Measurements from ENCODE around the gene GBF1.

GBF1 gene

GRCh38 chr10:102264371-102264770 lies 19.0 kb downstream of the GBF1 start:
- H3K9me3 ChIP-seq = no peaks in the 10 kb centered on the region
- no peak for DNase-seq (ENCODE audit: low spot score in 2 of 2)
- no peak overlapping the region for H3K4me3 ChIP-seq
- in situ Hi-C loops (cut with MboI; ENCODE audit: low sequenced_read_pairs) = no loop called here
- peaks cover 7% of the 10 kb centered on the region; the same call in 1 of the 2 replicates for H3K4me1 ChIP-seq
- peaks cover 33% of the 10 kb centered on the region for H3K36me3 ChIP-seq (replicated peaks)
- H3K27me3 ChIP-seq (ENCODE audit: low read depth) = no peaks in the 10 kb centered on the region

- DNase-seq (ENCODE audit: low spot score in 2 of 2) = no peak
- Histone ChIP-seq H3K36me3 (replicated peaks) (peaks cover 18% of the 10 kb centered on the region), H3K9me3 (no peaks in the 10 kb centered on the region), H3K4me3 (no peak overlapping the region), H3K4me1 (no peaks in the 10 kb centered on the region), H3K27me3 (ENCODE audit: low read depth) (no peaks in the 10 kb centered on the region)
- in situ Hi-C loops (cut with MboI; ENCODE audit: low sequenced_read_pairs) = no loop called here
Observed at GRCh38 chr10:102266670-102267069, 21.3 kb downstream of the GBF1 start.

- no peaks in the 10 kb centered on the region for H3K9me3 ChIP-seq
- no peak for DNase-seq (ENCODE audit: low spot score in 2 of 2)
- in situ Hi-C loops (cut with MboI; ENCODE audit: low sequenced_read_pairs) = no loop called here
- no peaks in the 10 kb centered on the region for H3K4me1 ChIP-seq
- H3K4me3 ChIP-seq = no peak overlapping the region
- H3K36me3 ChIP-seq (replicated peaks) = peaks cover 18% of the 10 kb centered on the region
- no peaks in the 10 kb centered on the region for H3K27me3 ChIP-seq (ENCODE audit: low read depth)
Observed at GRCh38 chr10:102267748-102268147, 22.4 kb downstream of the GBF1 start.

- H3K9me3 ChIP-seq = no peaks in the 10 kb centered on the region
- in situ Hi-C loops (cut with MboI; ENCODE audit: low sequenced_read_pairs) = no loop called here
- H3K36me3 ChIP-seq (replicated peaks) = peaks cover 14% of the 10 kb centered on the region
- no peak for DNase-seq (ENCODE audit: low spot score in 2 of 2)
- H3K27me3 ChIP-seq (ENCODE audit: low read depth) = no peaks in the 10 kb centered on the region
- H3K4me3 ChIP-seq = no peak overlapping the region
- H3K4me1 ChIP-seq = no peaks in the 10 kb centered on the region
Observed at GRCh38 chr10:102268375-102268888, 23.1 kb downstream of the GBF1 start.

- Histone ChIP-seq H3K4me1 (no peaks in the 10 kb centered on the region), H3K9me3 (no peaks in the 10 kb centered on the region), H3K4me3 (no peak overlapping the region), H3K27me3 (ENCODE audit: low read depth) (no peaks in the 10 kb centered on the region), H3K36me3 (replicated peaks) (peaks cover 11% of the 10 kb centered on the region)
- in situ Hi-C loops (cut with MboI; ENCODE audit: low sequenced_read_pairs) = no loop called here
- DNase-seq (ENCODE audit: low spot score in 2 of 2) = no peak
Observed at GRCh38 chr10:102269017-102269416, 23.7 kb downstream of the GBF1 start.

GRCh38 chr10:102274062-102274461 lies 28.7 kb downstream of the GBF1 start:
- no peak for DNase-seq (ENCODE audit: low spot score in 2 of 2)
- H3K4me1 ChIP-seq = no peaks in the 10 kb centered on the region
- H3K9me3 ChIP-seq = no peaks in the 10 kb centered on the region
- no peaks in the 10 kb centered on the region for H3K27me3 ChIP-seq (ENCODE audit: low read depth)
- in situ Hi-C loops (cut with MboI; ENCODE audit: low sequenced_read_pairs) = no loop called here
- H3K36me3 ChIP-seq (replicated peaks) = no peaks in the 10 kb centered on the region; the same call in 1 of the 2 replicates
- H3K4me3 ChIP-seq = no peak overlapping the region

- H3K4me1 ChIP-seq = no peaks in the 10 kb centered on the region
- H3K36me3 ChIP-seq (replicated peaks) = no peaks in the 10 kb centered on the region
- no peaks in the 10 kb centered on the region for H3K9me3 ChIP-seq
- no peak for DNase-seq (ENCODE audit: low spot score in 2 of 2)
- H3K4me3 ChIP-seq = no peak overlapping the region
- no peaks in the 10 kb centered on the region for H3K27me3 ChIP-seq (ENCODE audit: low read depth)
- in situ Hi-C loops (cut with MboI; ENCODE audit: low sequenced_read_pairs) = no loop called here
Observed at GRCh38 chr10:102275343-102275742, 30.0 kb downstream of the GBF1 start.

GRCh38 chr10:102279104-102279503 lies 33.8 kb downstream of the GBF1 start:
- no peaks in the 10 kb centered on the region for H3K36me3 ChIP-seq (replicated peaks)
- no peaks in the 10 kb centered on the region for H3K9me3 ChIP-seq
- no peaks in the 10 kb centered on the region for H3K4me1 ChIP-seq
- no peak for DNase-seq (ENCODE audit: low spot score in 2 of 2)
- no peaks in the 10 kb centered on the region for H3K27me3 ChIP-seq (ENCODE audit: low read depth)
- no peak overlapping the region for H3K4me3 ChIP-seq
- in situ Hi-C loops (cut with MboI; ENCODE audit: low sequenced_read_pairs) = no loop called here

GRCh38 chr10:102280397-102281101 lies 35.2 kb downstream of the GBF1 start:
- Histone ChIP-seq H3K4me1 (no peaks in the 10 kb centered on the region), H3K9me3 (no peaks in the 10 kb centered on the region), H3K36me3 (replicated peaks) (no peaks in the 10 kb centered on the region), H3K4me3 (no peak overlapping the region), H3K27me3 (ENCODE audit: low read depth) (no peaks in the 10 kb centered on the region)
- DNase-seq (ENCODE audit: low spot score in 2 of 2) = no peak
- in situ Hi-C loops (cut with MboI; ENCODE audit: low sequenced_read_pairs) = no loop called here

- Histone ChIP-seq H3K36me3 (replicated peaks) (no peaks in the 10 kb centered on the region), H3K9me3 (no peaks in the 10 kb centered on the region), H3K27me3 (ENCODE audit: low read depth) (no peaks in the 10 kb centered on the region), H3K4me3 (no peak overlapping the region), H3K4me1 (no peaks in the 10 kb centered on the region; the same call in 1 of the 2 replicates)
- no peak for DNase-seq (ENCODE audit: low spot score in 2 of 2)
- in situ Hi-C loops (cut with MboI; ENCODE audit: low sequenced_read_pairs) = no loop called here
Observed at GRCh38 chr10:102281102-102281487, 35.8 kb downstream of the GBF1 start.

- no peak for DNase-seq (ENCODE audit: low spot score in 2 of 2)
- Histone ChIP-seq H3K9me3 (no peaks in the 10 kb centered on the region), H3K4me3 (no peak overlapping the region), H3K4me1 (no peaks in the 10 kb centered on the region; the same call in 1 of the 2 replicates), H3K36me3 (replicated peaks) (no peaks in the 10 kb centered on the region), H3K27me3 (ENCODE audit: low read depth) (no peaks in the 10 kb centered on the region)
- in situ Hi-C loops (cut with MboI; ENCODE audit: low sequenced_read_pairs) = no loop called here
Observed at GRCh38 chr10:102283488-102283887, 38.2 kb downstream of the GBF1 start.

- no peak overlapping the region for H3K4me3 ChIP-seq
- in situ Hi-C loops (cut with MboI; ENCODE audit: low sequenced_read_pairs) = no loop called here
- H3K9me3 ChIP-seq = no peaks in the 10 kb centered on the region
- no peaks in the 10 kb centered on the region; the same call in 1 of the 2 replicates for H3K4me1 ChIP-seq
- no peak for DNase-seq (ENCODE audit: low spot score in 2 of 2)
- H3K27me3 ChIP-seq (ENCODE audit: low read depth) = no peaks in the 10 kb centered on the region
- no peaks in the 10 kb centered on the region for H3K36me3 ChIP-seq (replicated peaks)
Observed at GRCh38 chr10:102283890-102284289, 38.6 kb downstream of the GBF1 start.

GRCh38 chr10:102284531-102284930 lies 39.2 kb downstream of the GBF1 start:
- H3K4me1 ChIP-seq = peaks cover 2% of the 10 kb centered on the region
- in situ Hi-C loops (cut with MboI; ENCODE audit: low sequenced_read_pairs) = no loop called here
- no peak for DNase-seq (ENCODE audit: low spot score in 2 of 2)

GRCh38 chr10:102285133-102285532 lies 39.8 kb downstream of the GBF1 start:
- no peak for DNase-seq (ENCODE audit: low spot score in 2 of 2)
- Histone ChIP-seq H3K9me3 (no peaks in the 10 kb centered on the region), H3K36me3 (replicated peaks) (peaks cover 3% of the 10 kb centered on the region; the same call in 1 of the 2 replicates), H3K27me3 (ENCODE audit: low read depth) (no peaks in the 10 kb centered on the region), H3K4me3 (no peak overlapping the region), H3K4me1 (peaks cover 3% of the 10 kb centered on the region)
- in situ Hi-C loops (cut with MboI; ENCODE audit: low sequenced_read_pairs) = no loop called here

More at GRCh38 chr10:102284531-102284930, 39.2 kb downstream of the GBF1 start:
- Histone ChIP-seq H3K36me3 (replicated peaks) (peaks cover 2% of the 10 kb centered on the region; the same call in 1 of the 2 replicates), H3K27me3 (ENCODE audit: low read depth) (no peaks in the 10 kb centered on the region), H3K9me3 (no peaks in the 10 kb centered on the region), H3K4me3 (no peak overlapping the region)
